Chondrocyte (in vitro differentiated cells): ENCODE results near the gene LEPR. TPM values are rescaled to one million over a fixed set of nuclear protein-coding genes. Genes with fewer than 3 reads are reported as not detected.

Experiments used
- DNase-seq: peaks from one replicate; pipeline ENCODE4 v3.0.0; 2021; ENCODE audit warnings: mixed read lengths, low spot score
- H3K27ac Mint-ChIP-seq: one replicate; pipeline ENCODE4 v1.8.0; 2021; ENCODE audit warnings: mild to moderate bottlenecking, moderate library complexity, mixed read lengths; ENCODE audit not compliant: unreplicated experiment
- H3K27me3 Mint-ChIP-seq: 2 replicates; pipeline ENCODE4 v1.8.0; 2021; ENCODE audit warnings: low read depth, mixed read lengths
- H3K36me3 Mint-ChIP-seq: 2 replicates; pipeline ENCODE4 v1.8.0; 2021; ENCODE audit warnings: low read depth, mixed read lengths
- H3K4me1 Mint-ChIP-seq: 2 replicates; pipeline ENCODE4 v1.8.0; 2021; ENCODE audit warnings: low read depth, mild to moderate bottlenecking, mixed read lengths
- H3K4me3 Mint-ChIP-seq: one replicate; pipeline ENCODE4 v1.8.0; 2021; ENCODE audit warnings: mild to moderate bottlenecking, moderate library complexity, mixed read lengths; ENCODE audit not compliant: unreplicated experiment
- H3K9me3 Mint-ChIP-seq: 2 replicates; pipeline ENCODE4 v1.8.0; 2021; ENCODE audit warnings: low read depth, mixed read lengths
- total RNA-seq: library from RNA; stranded (reverse); gene quantifications from 3 replicates; pipeline ENCODE4 v1.2.1, GENCODE V29; 2021
- TF ChIP-seq, protein P1 (sequence below): fragments of 200-600 bp; sonication (generic); IDR thresholded peaks from 2 replicates; pipeline ENCODE4 v1.5.0; 2021; ENCODE audit warnings: antibody characterized with exemption, mild to moderate bottlenecking, moderate library complexity

The LEPR gene
- total RNA-seq, 1 donor from 2014 or later, result 5.8 TPM

DNA sequence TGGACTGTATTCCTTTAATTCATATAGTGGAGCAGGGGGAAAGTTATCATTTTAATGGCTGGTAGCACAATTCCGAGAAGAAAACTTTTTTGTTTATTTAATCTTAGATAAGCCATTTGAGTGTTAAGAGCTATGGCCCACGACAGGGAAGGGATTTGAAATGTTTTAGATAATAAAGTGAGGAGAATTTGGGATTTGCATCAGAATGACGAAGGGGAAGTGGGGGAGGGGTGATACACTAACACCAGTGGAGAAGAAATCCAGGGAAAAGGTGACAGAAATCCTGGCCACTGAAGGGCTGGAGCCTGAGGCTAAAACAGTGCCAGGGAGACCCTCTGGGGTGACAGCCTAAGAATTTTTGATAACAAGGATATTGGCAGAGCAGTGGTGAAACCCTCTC, 21.0 kb downstream of the LEPR start:
- DNase-seq, result no peak
- H3K27ac Mint-ChIP-seq, result no peak overlapping the region
- TF ChIP-seq, protein P1, sequence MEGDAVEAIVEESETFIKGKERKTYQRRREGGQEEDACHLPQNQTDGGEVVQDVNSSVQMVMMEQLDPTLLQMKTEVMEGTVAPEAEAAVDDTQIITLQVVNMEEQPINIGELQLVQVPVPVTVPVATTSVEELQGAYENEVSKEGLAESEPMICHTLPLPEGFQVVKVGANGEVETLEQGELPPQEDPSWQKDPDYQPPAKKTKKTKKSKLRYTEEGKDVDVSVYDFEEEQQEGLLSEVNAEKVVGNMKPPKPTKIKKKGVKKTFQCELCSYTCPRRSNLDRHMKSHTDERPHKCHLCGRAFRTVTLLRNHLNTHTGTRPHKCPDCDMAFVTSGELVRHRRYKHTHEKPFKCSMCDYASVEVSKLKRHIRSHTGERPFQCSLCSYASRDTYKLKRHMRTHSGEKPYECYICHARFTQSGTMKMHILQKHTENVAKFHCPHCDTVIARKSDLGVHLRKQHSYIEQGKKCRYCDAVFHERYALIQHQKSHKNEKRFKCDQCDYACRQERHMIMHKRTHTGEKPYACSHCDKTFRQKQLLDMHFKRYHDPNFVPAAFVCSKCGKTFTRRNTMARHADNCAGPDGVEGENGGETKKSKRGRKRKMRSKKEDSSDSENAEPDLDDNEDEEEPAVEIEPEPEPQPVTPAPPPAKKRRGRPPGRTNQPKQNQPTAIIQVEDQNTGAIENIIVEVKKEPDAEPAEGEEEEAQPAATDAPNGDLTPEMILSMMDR, result no peak
- peaks cover 10% of the 10 kb centered on the region for H3K9me3 Mint-ChIP-seq
- no peaks in the 10 kb centered on the region for H3K27me3 Mint-ChIP-seq
- peaks cover 2% of the 10 kb centered on the region for H3K36me3 Mint-ChIP-seq
- H3K4me1 Mint-ChIP-seq, result peaks cover 15% of the 10 kb centered on the region
- H3K4me3 Mint-ChIP-seq, result no peak overlapping the region

DNA sequence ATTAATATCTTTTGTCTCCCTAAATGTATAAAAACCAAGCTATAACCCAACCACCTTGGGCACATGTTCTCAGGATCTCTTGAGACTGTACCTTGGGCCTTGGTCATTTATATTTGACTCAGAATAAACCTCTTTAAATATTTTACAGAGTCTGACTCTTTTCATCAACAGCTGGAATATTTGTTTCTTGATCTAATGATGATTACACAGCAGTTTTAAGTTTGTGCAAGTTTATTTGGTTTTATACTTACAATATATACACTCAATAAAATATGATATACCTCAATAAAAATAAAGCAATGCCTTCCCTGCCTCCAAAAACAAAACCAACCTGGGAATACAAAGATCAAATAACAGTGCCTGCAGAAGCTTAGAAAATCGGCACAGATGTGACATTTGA, 22.0 kb downstream of the LEPR start:
- Mint-ChIP-seq H3K27me3 (no peaks in the 10 kb centered on the region), H3K9me3 (peaks cover 10% of the 10 kb centered on the region), H3K4me3 (no peak overlapping the region), H3K27ac (no peak overlapping the region), H3K36me3 (peaks cover 2% of the 10 kb centered on the region), H3K4me1 (peaks cover 11% of the 10 kb centered on the region)
- TF ChIP-seq, protein P1, result no peak
- DNase-seq, result no peak

DNA sequence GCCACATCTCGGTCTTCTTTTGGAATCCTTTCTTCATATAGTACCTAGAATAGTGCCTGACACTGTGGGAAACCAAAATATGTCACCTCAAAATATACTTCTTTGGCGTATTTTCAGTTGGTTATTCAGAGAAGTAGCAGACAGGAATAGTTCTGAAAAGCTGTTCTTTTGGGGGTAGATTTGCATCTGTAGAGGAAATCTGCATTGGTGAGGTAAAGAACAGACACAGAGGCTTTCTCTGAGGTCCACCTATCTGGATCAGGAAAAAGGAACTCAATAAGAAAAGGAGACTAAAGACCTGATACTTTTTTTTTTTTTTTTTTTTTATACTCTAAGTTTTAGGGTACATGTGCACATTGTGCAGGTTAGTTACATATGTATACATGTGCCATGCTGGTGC, 23.2 kb downstream of the LEPR start:
- TF ChIP-seq, protein P1, result no peak
- DNase-seq, result no peak
- no peak overlapping the region for H3K27ac Mint-ChIP-seq
- H3K9me3 Mint-ChIP-seq, result peaks cover 10% of the 10 kb centered on the region
- no peak overlapping the region for H3K4me3 Mint-ChIP-seq
- H3K4me1 Mint-ChIP-seq, result peaks cover 11% of the 10 kb centered on the region
- H3K36me3 Mint-ChIP-seq, result peaks cover 2% of the 10 kb centered on the region
- H3K27me3 Mint-ChIP-seq, result no peaks in the 10 kb centered on the region

DNA sequence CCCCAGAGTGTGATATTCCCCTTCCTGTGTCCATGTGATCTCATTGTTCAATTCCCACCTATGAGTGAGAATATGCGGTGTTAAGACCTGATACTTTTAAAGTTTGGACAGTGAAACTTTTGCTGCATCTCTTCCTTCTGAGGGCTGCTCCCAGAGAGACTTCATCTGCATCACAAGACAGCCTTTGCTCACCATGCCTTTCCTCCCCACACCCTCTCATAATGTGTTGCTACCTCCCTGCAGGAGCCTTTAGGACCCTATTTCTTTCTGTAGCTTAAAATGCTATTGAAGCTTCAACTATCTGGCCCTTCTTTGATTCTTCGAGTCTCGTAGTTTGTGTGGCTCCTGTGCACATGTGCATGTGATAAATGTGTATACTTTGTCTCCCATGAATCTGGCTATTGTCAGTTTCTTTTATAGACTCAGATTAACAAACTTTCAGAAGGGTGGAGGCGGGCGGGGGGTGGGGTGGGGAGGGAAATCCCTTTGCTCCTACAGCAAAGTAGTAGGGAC, 23.7 kb downstream of the LEPR start:
- Mint-ChIP-seq H3K36me3 (peaks cover 2% of the 10 kb centered on the region), H3K27me3 (no peaks in the 10 kb centered on the region), H3K27ac (no peak overlapping the region), H3K9me3 (peaks cover 10% of the 10 kb centered on the region), H3K4me1 (peaks cover 11% of the 10 kb centered on the region), H3K4me3 (no peak overlapping the region)
- DNase-seq, result no peak
- TF ChIP-seq, protein P1, result no peak

DNA sequence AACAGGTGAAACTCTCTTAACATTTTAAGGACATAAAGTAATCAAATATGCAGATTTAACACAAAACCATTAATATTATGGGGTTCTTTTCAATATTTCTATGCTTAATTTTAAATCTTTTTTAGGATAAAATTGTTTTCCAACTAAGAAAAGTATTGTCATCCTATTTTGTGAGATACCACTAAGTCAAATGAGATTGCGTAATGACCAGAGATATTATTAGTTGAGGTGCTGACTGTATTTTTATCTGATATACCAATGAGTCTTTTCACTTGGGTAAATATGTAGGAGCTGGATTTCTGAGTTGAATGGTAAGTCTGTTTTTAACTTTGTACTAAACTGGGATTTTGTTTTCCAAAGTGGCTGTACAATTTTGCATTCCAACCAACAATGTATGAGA, 25.4 kb downstream of the LEPR start:
- Mint-ChIP-seq H3K36me3 (peaks cover 2% of the 10 kb centered on the region), H3K4me3 (no peak overlapping the region), H3K27ac (no peak overlapping the region)

More for the DNA sequence above, 25.4 kb downstream of the LEPR start:
- Mint-ChIP-seq H3K27me3 (no peaks in the 10 kb centered on the region), H3K9me3 (peaks cover 10% of the 10 kb centered on the region), H3K4me1 (peaks cover 4% of the 10 kb centered on the region)
- TF ChIP-seq, protein P1, result no peak
- no peak for DNase-seq
